ENCODE measurements around the gene ZNF75A.
"Not testable (repeated sequence)": the region's sequence is repeated elsewhere in the genome, so short reads cannot be mapped to it uniquely, and the experiment has no call there.

The ZNF75A gene

GRCh38 chr16:3305109-3306068 lies at the start of gene ZNF75A, which contains the start of gene TIGD7:
TSS of gene ZNF75A (plus strand) at chr16:3305497. CDS start at chr16:3308429, 2,932 bp downstream.
TSS of gene TIGD7 (minus strand) at chr16:3305430. CDS start at chr16:3300614, 4,816 bp downstream.
- peak; percentile 96 for DNase-seq (ENCODE audit: low read depth, low spot score)

DNA sequence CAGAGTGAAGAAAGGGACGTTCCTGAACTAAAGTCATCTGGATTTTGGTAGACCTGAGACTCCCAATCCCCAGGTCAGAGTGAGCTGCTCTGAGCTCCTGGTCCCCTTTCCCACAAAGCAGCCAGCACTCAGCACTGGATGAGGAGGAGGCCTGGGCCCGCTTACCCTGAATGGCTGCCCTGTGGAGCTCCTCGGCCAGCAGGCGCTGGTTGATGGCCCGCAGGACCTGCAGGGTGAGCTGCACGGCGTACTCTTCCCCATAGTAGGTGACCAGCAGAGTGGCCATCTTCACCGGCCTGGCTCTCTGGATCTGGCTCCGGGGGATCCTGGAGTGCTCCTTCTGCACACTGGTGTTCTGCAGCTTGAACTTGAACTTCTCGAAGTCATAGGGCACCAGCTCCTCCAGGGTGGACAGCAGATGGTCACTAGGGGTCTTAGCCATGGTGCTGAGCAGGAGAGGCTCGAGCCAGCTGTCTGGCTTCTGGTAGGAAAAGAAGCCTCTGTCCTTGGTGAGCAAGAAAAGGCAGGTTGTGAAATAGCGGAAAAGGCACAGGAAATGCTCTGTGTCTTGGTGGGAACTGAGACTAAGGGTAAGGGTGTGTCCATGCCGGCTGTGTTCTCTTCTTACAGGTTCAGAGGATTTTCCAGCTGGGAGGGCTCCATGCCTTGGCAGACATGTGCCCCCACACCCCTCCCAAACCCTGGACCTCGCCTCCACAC lies 49.0 kb upstream of the ZNF75A start, which contains the start of gene MEFV:
MEFV (minus strand) TSS at position 488 of the 720 bp plus-strand sequence; CDS start at position 442, 46 bp downstream.
- DNase-seq (ENCODE audit: low read depth, low spot score) = peak; percentile 19

GRCh38 chr16:3256866-3257465 lies 48.3 kb upstream of the ZNF75A start:
- DNase-seq (ENCODE audit: low read depth, low spot score) = peak; percentile 71

- no peak for DNase-seq (ENCODE audit: low read depth, low spot score)
These were observed 45.5 kb upstream of the ZNF75A start for GRCh38 chr16:3259836-3260235.

- no peak for DNase-seq (ENCODE audit: low read depth, low spot score)
These were observed 42.8 kb upstream of the ZNF75A start for GRCh38 chr16:3262517-3262916.

GRCh38 chr16:3264137-3265036 lies 40.9 kb upstream of the ZNF75A start:
- peak; percentile 99 for DNase-seq (ENCODE audit: low read depth, low spot score)

GRCh38 chr16:3266873-3267537 lies 38.3 kb upstream of the ZNF75A start:
- peak; percentile 73 for DNase-seq (ENCODE audit: low read depth, low spot score)

- no peak for DNase-seq (ENCODE audit: low read depth, low spot score)
These were observed 37.0 kb upstream of the ZNF75A start for GRCh38 chr16:3268294-3268693.

DNA sequence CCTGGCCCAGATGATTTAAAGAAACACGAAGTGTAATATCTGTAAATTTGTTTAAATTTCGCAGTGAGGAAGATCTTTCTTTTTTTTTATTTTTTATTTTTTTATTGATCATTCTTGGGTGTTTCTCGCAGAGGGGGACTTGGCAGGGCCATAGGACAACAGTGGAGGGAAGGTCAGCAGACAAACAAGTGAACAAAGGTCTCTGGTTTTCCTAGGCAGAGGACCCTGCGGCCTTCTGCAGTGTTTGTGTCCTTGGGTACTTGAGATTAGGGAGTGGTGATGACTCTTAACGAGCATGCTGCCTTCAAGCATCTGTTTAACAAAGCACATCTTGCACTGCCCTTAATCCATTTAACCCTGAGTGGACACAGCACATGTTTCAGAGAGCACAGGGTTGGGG lies 34.6 kb upstream of the ZNF75A start:
- not testable (repeated sequence) for DNase-seq (ENCODE audit: low read depth, low spot score)

DNA sequence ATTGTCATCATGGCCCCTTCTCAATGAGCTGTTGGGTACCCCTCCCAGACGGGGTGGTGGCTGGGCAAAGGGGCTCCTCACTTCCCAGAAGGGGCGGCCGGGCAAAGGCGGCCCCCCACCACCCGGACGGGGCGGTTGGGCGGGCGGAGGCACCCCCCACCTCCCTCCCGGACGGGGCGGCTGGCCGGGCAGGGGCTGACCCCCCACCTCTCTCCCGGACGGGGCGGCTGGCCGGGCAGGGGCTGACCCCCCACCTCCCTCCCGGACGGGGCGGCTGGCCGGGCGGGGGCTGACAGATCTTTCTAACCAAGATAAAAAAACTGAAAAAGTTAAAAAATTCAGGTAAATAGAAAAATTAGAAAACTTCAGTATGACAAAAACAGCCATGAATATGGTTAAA lies 34.0 kb upstream of the ZNF75A start:
- not testable (repeated sequence) for DNase-seq (ENCODE audit: low read depth, low spot score)

DNA sequence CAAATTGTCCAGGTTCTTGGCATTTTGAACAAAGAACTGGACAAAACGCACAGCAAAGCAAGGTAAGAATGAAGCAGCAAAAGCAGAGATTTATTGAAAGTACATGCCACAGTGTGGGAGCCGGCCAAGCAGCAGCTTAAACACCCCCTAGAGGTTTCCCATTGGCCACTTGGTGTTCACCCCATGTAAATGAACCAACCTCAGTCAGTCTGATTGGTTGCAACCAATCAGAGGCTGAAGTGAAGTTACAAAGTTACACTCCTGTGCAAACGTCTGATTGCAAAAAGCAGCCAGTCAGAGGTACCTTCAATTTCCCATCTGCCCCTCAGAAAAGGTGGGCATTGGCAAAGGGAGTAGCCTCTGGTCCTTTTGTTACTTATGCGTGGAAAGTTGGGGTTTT lies 30.8 kb upstream of the ZNF75A start:
- peak; percentile 15 for DNase-seq (ENCODE audit: low read depth, low spot score)

GRCh38 chr16:3274947-3275346 lies 30.4 kb upstream of the ZNF75A start:
- no peak for DNase-seq (ENCODE audit: low read depth, low spot score)

- no peak for DNase-seq (ENCODE audit: low read depth, low spot score)
These were observed 28.6 kb upstream of the ZNF75A start for GRCh38 chr16:3276679-3277078.

DNA sequence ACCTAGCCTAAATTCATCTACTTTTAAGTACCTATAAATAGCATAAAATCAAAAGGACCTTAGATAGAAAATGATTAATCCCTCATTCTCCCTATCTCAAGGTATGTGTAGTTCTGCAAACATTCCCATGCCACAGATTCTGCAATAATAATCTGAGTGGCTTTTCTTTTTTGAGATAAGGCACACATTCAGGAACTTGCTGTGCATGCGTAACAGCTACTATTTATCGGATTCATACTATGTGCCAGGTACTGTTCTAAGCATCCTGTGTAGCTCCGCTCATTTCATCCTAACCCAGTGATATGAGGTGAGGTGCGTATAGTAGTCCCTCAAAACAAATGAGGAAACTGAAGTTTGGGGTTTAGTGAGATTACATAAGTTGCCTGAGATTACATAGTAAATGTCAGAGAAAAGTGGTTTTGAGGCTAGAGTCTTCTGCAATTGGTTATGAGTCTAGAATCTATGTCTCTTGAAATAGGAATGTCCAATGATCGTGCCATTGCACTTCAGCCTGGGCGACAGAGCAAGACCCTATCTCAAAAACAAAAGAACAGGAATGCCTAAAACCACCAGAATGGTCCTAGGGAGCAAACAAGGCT lies 24.0 kb upstream of the ZNF75A start:
- no peak for DNase-seq (ENCODE audit: low read depth, low spot score)

DNA sequence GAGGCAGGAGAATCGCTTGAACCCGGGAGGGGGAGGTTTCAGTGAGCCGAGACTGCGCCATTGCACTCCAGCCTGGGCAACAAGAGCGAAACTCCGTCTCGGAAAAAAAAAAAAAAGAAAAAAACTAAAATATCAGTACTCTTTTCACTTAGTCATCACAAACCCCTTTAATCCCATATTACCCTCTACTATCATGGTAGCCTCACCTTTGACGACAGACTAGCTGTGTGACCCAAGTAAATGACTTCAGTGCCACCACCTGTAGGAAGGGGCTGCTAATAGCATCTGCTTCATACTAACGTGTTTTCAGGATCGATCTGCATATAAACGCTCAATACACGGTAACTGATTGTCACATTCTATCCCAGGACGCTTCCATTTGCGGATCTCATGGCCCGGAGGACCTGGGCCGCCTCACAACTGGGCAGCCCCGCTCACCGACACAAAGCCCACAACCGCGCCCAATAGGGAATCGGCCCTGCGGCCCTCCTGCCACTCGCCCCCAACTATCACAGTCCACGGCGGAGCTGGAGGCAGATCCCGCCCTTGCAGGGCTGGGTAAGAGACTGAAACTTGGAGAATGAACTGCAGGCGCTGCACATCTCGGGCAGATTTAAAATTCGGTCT lies 23.1 kb upstream of the ZNF75A start:
- DNase-seq (ENCODE audit: low read depth, low spot score) = no peak

GRCh38 chr16:3282730-3283542 lies 22.4 kb upstream of the ZNF75A start, which contains the start of gene ZNF263:
TSS of gene ZNF263 (plus strand) at chr16:3283491. CDS start at chr16:3283819, 328 bp downstream.
- DNase-seq (ENCODE audit: low read depth, low spot score) = peak; percentile 98

DNA sequence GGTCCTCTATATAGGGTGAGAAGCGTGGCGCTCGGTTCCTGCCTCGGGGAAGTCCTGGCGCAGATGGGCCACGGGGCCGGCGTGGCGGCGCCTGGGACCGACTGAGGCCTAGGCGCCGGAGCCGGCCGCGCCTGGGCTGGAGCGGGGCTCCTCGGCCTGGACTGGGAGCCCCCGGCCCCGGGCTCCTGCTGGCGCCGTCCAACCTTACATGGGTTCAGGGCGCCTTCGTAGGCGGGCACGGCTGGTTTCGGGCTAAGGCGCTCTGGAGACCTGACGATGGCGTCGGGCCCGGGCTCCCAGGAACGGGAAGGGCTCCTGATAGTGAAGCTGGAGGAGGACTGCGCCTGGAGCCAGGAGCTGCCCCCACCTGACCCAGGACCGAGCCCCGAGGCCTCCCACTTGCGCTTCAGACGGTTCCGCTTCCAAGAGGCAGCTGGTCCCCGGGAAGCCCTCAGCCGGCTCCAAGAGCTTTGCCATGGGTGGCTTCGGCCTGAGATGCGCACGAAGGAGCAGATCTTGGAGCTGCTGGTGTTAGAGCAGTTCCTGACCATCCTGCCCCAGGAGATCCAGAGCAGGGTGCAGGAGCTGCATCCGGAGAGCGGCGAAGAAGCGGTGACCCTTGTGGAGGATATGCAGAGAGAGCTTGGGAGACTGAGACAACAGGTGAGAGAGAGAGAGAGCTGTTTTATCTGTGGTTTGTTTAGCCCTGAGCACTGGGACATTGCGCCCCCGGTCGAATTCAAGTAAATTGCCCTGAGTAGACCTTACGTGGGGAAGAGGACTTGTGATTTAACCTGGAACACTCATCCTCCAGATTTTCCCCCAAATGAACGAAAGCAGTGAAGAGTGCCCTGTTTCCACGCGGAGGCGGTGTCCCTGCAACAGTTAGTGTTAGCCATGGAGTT lies 21.5 kb upstream of the ZNF75A start:
- no peak for DNase-seq (ENCODE audit: low read depth, low spot score)
